K562 (cell line): ENCODE data around the gene ZDHHC14. TPM values are rescaled to one million over a fixed set of nuclear protein-coding genes. Genes with fewer than 3 reads are reported as not detected.

Experiments used
- ATAC-seq: fragments of 200-7000 bp; cut with Tn5 transposase; 3 replicates; pipeline ENCODE4 v1.9.1; 2020; ENCODE audit warnings: moderate library complexity
- BruUV-seq: library from RNA; stranded (reverse); fragments of 400-500 nt; replicated peaks from 2 replicates; lab custom pipeline; 2021; lab: Mats Ljungman, UMichigan
- CTCF ChIA-PET: fragments of 300-600 bp; formaldehyde crosslinking; extraction: SDS; loops from one replicate; lab custom pipeline; 2021; ENCODE audit warnings: low intra/inter-chr PET ratio; lab: Yijun Ruan, JAX
- POLR2A ChIA-PET: fragments of 300-600, 350-650 bp; sonication (Branson Sonifier 250); formaldehyde crosslinking; extraction: SDS; loops from one replicate; lab custom pipeline; 2021; ENCODE audit warnings: antibody characterized with exemption, inconsistent platforms; lab: Yijun Ruan, JAX
- DNase-seq, 4 experiments: peaks; one replicate each; pipeline versions ENCODE4 v3.0.0 to v3.0.0-alpha.2; 2011 to 2018; ENCODE audit warnings: low spot score in 3 of 4, mixed read lengths in 3 of 4; ENCODE audit errors: extremely low read depth in 1 of 4
- FAIRE-seq: peaks from 2 replicates; lab custom pipeline; 2011; peaks lifted over from hg19 to GRCh38; lab: Jason Lieb, UNC
- H2AFZ ChIP-seq: 2 replicates; pipeline ENCODE4 v1.6.0; 2011; ENCODE audit warnings: low read depth, low read length, control low read depth, inconsistent platforms
- H3K27ac ChIP-seq: fragments of 200-600 bp; 3 replicates; pipeline ENCODE4 v1.8.0; 2011; ENCODE audit warnings: low read depth, mild to moderate bottlenecking, control low read depth, inconsistent platforms, low read length, moderate library complexity, mixed read lengths; ENCODE audit errors: extremely low read depth
- H3K27me3 ChIP-seq, 2 experiments: fragments of 300-600 bp in 1 of 2; 2 replicates in 1 of 2; 3 replicates in 1 of 2; pipeline versions ENCODE4 v1.6.0 to v1.8.0; 2011; ENCODE audit warnings: inconsistent platforms in 2 of 2, low read length in 2 of 2, mild to moderate bottlenecking in 1 of 2, mixed read lengths in 1 of 2, moderate library complexity in 1 of 2; ENCODE audit not compliant: control insufficient read depth in 2 of 2, insufficient read depth in 2 of 2
- H3K36me3 ChIP-seq: fragments of 300-600 bp; 3 replicates; pipeline ENCODE4 v1.8.0; 2011; ENCODE audit warnings: mild to moderate bottlenecking, low read length, inconsistent platforms; ENCODE audit not compliant: control insufficient read depth, insufficient read depth
- H3K4me1 ChIP-seq, 2 experiments: fragments of 200-600 bp in 1 of 2; replicated peaks in 1 of 2; 2 replicates in 1 of 2; 3 replicates in 1 of 2; pipeline versions ENCODE4 v1.5.1 to v1.8.0; 2011; ENCODE audit warnings: inconsistent platforms in 2 of 2, low read length in 2 of 2, mild to moderate bottlenecking in 1 of 2, mixed read lengths in 1 of 2, moderate library complexity in 1 of 2; ENCODE audit not compliant: control insufficient read depth in 2 of 2, insufficient read depth in 2 of 2
- H3K4me2 ChIP-seq: 2 replicates; pipeline ENCODE4 v1.6.1; 2011; ENCODE audit warnings: low read length, control low read depth, inconsistent platforms, mixed read lengths; ENCODE audit not compliant: insufficient read depth
- H3K4me3 ChIP-seq: fragments of 200-600 bp; sonication (generic), shearing (Covaris generic); 2 replicates; pipeline ENCODE4 v1.5.1; 2016; ENCODE audit warnings: control low read depth, inconsistent platforms
- H3K79me2 ChIP-seq: fragments of 200-600 bp; 3 replicates; pipeline ENCODE4 v1.8.0; 2011; ENCODE audit warnings: low read length, inconsistent platforms; ENCODE audit not compliant: control insufficient read depth, insufficient read depth
- H3K9ac ChIP-seq, 2 experiments: 2 replicates each; pipeline versions ENCODE4 v1.6.0 to v1.6.1; 2011; ENCODE audit warnings: low read depth in 2 of 2, low read length in 2 of 2, control low read depth in 1 of 2, inconsistent platforms in 1 of 2, mild to moderate bottlenecking in 1 of 2, mixed read lengths in 1 of 2; ENCODE audit not compliant: insufficient read depth in 1 of 2
- H3K9me1 ChIP-seq: one replicate; pipeline ENCODE4 v1.6.0; 2011; ENCODE audit warnings: inconsistent platforms, mild to moderate bottlenecking, low read length, moderate library complexity; ENCODE audit not compliant: control insufficient read depth, insufficient read depth
- H3K9me3 ChIP-seq: replicated peaks from 2 replicates; pipeline ENCODE4 v1.5.1; 2011; ENCODE audit warnings: low read depth, low read length, inconsistent platforms; ENCODE audit not compliant: control insufficient read depth, insufficient read depth
- H4K20me1 ChIP-seq: replicated peaks from 2 replicates; pipeline ENCODE4 v1.6.1; 2011; ENCODE audit warnings: low read length, inconsistent platforms, mixed read lengths; ENCODE audit not compliant: control insufficient read depth, insufficient read depth
- ARHGAP35 ChIP-seq: fragments of 450-650 bp; IDR thresholded peaks from 2 replicates; pipeline ENCODE4 v1.6.1; 2018; ENCODE audit not compliant: partially characterized antibody
- FUS ChIP-seq: fragments of 200-400 bp; formaldehyde crosslinking; optimal IDR thresholded peaks from 2 replicates; pipeline ENCODE3; 2017; ENCODE audit warnings: low read depth, low read length
- HCFC1 ChIP-seq: IDR thresholded peaks from 2 replicates; pipeline ENCODE4 v1.6.1; 2012; ENCODE audit warnings: low read depth, low read length, improper control_type of control experiment
- HDAC1 ChIP-seq, 2 experiments: fragments of 450-650 bp; IDR thresholded peaks; 2 replicates each; pipeline ENCODE4 v1.6.1; 2016 to 2017; ENCODE audit warnings: inconsistent platforms in 1 of 2, mild to moderate bottlenecking in 1 of 2, moderate library complexity in 1 of 2
- ILF3 ChIP-seq: fragments of 450-650 bp; IDR thresholded peaks from 2 replicates; pipeline ENCODE4 v1.6.1; 2018; ENCODE audit warnings: antibody characterized with exemption, mild to moderate bottlenecking, moderate library complexity, borderline replicate concordance
- MEF2D ChIP-seq: conservative IDR thresholded peaks from 2 replicates; pipeline ENCODE4 v1.6.1; 2016; ENCODE audit warnings: low read depth, missing genetic modification characterization, missing compliant biosample characterization
- NFYB ChIP-seq: IDR thresholded peaks from 2 replicates; pipeline ENCODE4 v1.6.1; 2011; ENCODE audit warnings: mild to moderate bottlenecking, moderate library complexity; ENCODE audit not compliant: insufficient read length; ENCODE audit errors: extremely low read depth
- ZNF77 ChIP-seq: fragments of 250-450 bp; sonication (Bioruptor Pico); IDR thresholded peaks from 2 replicates; pipeline ENCODE4 v1.5.0; 2020
- WGBS: fragments of 100-300 bp; shearing (Covaris generic); methylation state at CpG from one replicate; pipeline ENCODE4 v1.1.6; 2016; ENCODE audit warnings: low coverage, mixed read lengths; ENCODE audit not compliant: insufficient coverage; ENCODE audit errors: missing lambda C conversion rate; 5-methylcytosine and 5-hydroxymethylcytosine counted together
- in situ Hi-C: fragments of 300-500 bp; cut with MboI; formaldehyde crosslinking; loops from 4 replicates; pipeline ENCODE4 v1.15.0; 2018; ENCODE audit warnings: inconsistent platforms, mixed read lengths
- intact Hi-C: fragments of 100-400 bp; cut with micrococcal nuclease; formaldehyde crosslinking; loops from 2 replicates; pipeline ENCODE4 v1.14.2; 2022
- polyA plus RNA-seq, 8 experiments: library from polyadenylated mRNA; depleted of rRNA in 4 of 8; stranded (reverse) in 5 of 8; unstranded in 3 of 8; fragments of >200 nt; fragmentation: Nextera tagmentation in 2 of 8; fragmentation: Illumina TruSeq in 1 of 8; extraction: Ambion mirVana in 2 of 8; extraction: Trizol in 1 of 8; gene quantifications; 2 replicates each; pipeline versions ENCODE4 v1.2.1 to v1.2.3, GENCODE V29; 2011 to 2014; ENCODE audit warnings: inconsistent platforms in 1 of 8, missing spikeins in 1 of 8
- total RNA-seq, 7 experiments: library from RNA; depleted of rRNA in 6 of 7; stranded (reverse); fragments of >200 nt in 6 of 7; fragmentation: Illumina TruSeq in 2 of 7; extraction: Trizol in 2 of 7; gene quantifications; 2 replicates each; pipeline versions ENCODE4 v1.2.1 to v1.2.3, GENCODE V29; 2011 to 2021; ENCODE audit warnings: low replicate concordance in 1 of 7
- TF ChIP-seq, protein P1 (sequence below): fragments of 450-650 bp; IDR thresholded peaks from 2 replicates; pipeline ENCODE4 v1.6.1; 2016; ENCODE audit warnings: low read depth, mild to moderate bottlenecking, moderate library complexity
- TF ChIP-seq, protein P2 (sequence below): IDR thresholded peaks from 2 replicates; pipeline ENCODE4 v1.6.1; 2011; ENCODE audit not compliant: insufficient read length; ENCODE audit errors: extremely low read depth

Gene ZDHHC14
- total and polyA plus RNA-seq, 9 of the 15 experiments (the other 6 are each of a cell fraction or from before 2014, with no cell fraction given) = 0.92 to 23.1 (median 13.8) TPM

DNA sequence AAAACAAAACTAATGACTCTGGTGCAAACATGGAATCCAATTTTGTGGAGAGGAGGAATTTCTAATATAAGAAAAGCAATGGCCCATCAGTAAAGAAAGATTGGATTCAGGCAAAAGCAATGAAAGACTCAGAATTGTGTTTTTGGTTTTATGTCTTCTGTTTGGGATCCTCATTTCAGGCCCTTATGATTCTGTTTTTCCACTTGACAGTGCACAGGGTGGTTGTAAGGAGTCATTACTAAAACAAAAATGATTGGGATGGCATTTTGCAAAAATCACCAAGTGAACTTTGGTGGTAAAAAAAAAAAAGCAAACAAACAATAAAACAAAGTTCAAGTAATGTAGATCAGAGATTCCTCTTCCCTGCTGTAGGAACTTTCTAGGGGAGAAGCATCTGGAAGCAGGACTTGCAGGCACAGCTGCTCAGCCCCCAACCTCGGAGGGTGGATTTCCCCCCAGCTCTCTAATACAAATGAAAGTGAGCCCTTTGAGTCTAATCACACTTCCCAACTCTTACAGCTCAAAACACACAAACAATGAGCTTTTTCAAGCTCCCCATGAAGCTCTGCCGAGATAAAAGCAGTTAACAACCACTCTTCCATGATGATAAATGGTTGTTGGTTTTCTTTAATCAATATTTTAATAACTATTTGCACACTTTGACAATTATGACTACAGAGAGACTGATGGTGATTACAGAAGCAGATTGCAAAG lies 177.7 kb downstream of the ZDHHC14 start:
- intact Hi-C loops (no loop called here), in situ Hi-C loops (no loop called here)
- H3K4me1 ChIP-seq = peaks cover 0 to 10% of the 10 kb centered on the region in 2 experiments; a peak in 1 of 5 replicates
- ATAC-seq = no peak
- no peaks in the 10 kb centered on the region for H4K20me1 ChIP-seq
- POLR2A ChIA-PET = interaction anchor here (1.0 to 1.2 kb wide), 2 partner anchors 15 to 37 kb away, joined by 3 read pairs; no protein-coding TSS in a partner anchor
- no peaks in the 10 kb centered on the region for H3K9me3 ChIP-seq
- H2AFZ ChIP-seq = no peak overlapping the region
- no peak overlapping the region for H3K9ac ChIP-seq
- BruUV-seq = no TSS peak
- H3K79me2 ChIP-seq = no peaks in the 10 kb centered on the region
- TF ChIP-seq, protein P1, sequence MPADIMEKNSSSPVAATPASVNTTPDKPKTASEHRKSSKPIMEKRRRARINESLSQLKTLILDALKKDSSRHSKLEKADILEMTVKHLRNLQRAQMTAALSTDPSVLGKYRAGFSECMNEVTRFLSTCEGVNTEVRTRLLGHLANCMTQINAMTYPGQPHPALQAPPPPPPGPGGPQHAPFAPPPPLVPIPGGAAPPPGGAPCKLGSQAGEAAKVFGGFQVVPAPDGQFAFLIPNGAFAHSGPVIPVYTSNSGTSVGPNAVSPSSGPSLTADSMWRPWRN = no peak
- TF ChIP-seq MEF2D (tag) (no peak), FUS (no peak), ZNF77 (CRISPR knock-in tag) (no peak), HCFC1 (no peak), NFYB (no peak), HDAC1 (IDR thresholded peaks at IDR 0.05) (no peak), ILF3 (no peak), ARHGAP35 (no peak)
- TF ChIP-seq, protein P2, sequence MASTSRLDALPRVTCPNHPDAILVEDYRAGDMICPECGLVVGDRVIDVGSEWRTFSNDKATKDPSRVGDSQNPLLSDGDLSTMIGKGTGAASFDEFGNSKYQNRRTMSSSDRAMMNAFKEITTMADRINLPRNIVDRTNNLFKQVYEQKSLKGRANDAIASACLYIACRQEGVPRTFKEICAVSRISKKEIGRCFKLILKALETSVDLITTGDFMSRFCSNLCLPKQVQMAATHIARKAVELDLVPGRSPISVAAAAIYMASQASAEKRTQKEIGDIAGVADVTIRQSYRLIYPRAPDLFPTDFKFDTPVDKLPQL = no peak
- no peaks in the 10 kb centered on the region for H3K9me1 ChIP-seq
- no peak for DNase-seq
- CTCF ChIA-PET = interaction anchor here (2.8 kb wide), 1 partner anchor 243 kb away, joined by 20 read pairs; no protein-coding TSS in a partner anchor
- WGBS = 33% methylated on average over 2 of the region's 2 CpGs
- H3K36me3 ChIP-seq = peaks cover 4% of the 10 kb centered on the region; the same call in 1 of the 3 replicates
- H3K4me3 ChIP-seq = no peak overlapping the region
- H3K27me3 ChIP-seq = no peaks in the 10 kb centered on the region
- H3K27ac ChIP-seq = no peak overlapping the region
- FAIRE-seq = no peak
- no peak overlapping the region for H3K4me2 ChIP-seq
